Suprapubic skin (tissue), 4 donors: ENCODE data around the gene KCNN2. TPM values are rescaled to one million over a fixed set of nuclear protein-coding genes. Genes with fewer than 3 reads are reported as not detected.

ENCODE experiments used
- DNase-seq, 2 donors: peaks; one replicate each; pipeline ENCODE4 v3.0.0-alpha.2; 2019; ENCODE audit warnings: low spot score in 2 of 2
- H3K27ac ChIP-seq: fragments of 200-600 bp; sonication (generic); one replicate; pipeline ENCODE4 v1.5.1; 2019
- H3K27me3 ChIP-seq: fragments of 200-600 bp; sonication (generic); one replicate; pipeline ENCODE4 v1.5.1; 2019
- H3K36me3 ChIP-seq: fragments of 200-600 bp; sonication (generic); one replicate; pipeline ENCODE4 v1.5.1; 2019
- H3K4me1 ChIP-seq: fragments of 200-600 bp; sonication (generic); one replicate; pipeline ENCODE4 v1.5.1; 2019
- H3K4me3 ChIP-seq: fragments of 200-600 bp; sonication (generic); one replicate; pipeline ENCODE4 v1.5.1; 2019; ENCODE audit warnings: mild to moderate bottlenecking
- H3K9me3 ChIP-seq: fragments of 200-600 bp; sonication (generic); one replicate; pipeline ENCODE4 v1.5.1; 2019
- CTCF ChIP-seq, 2 donors: fragments of 200-600 bp in 1 of 2; fragments of 450-650 bp in 1 of 2; sonication (generic) in 1 of 2; IDR thresholded peaks; one replicate each; pipeline ENCODE4 v1.5.1; 2016 to 2019; ENCODE audit warnings: antibody characterized with exemption in 2 of 2, mild to moderate bottlenecking in 1 of 2, moderate library complexity in 1 of 2
- EP300 ChIP-seq: sonication (generic); formaldehyde crosslinking; IDR thresholded peaks from one replicate; pipeline ENCODE4 v1.6.1; 2017; ENCODE audit warnings: antibody characterized with exemption
- POLR2A ChIP-seq, 2 donors: fragments of 450-650 bp; IDR thresholded peaks; one replicate each; pipeline ENCODE4 v1.6.1; 2017; ENCODE audit warnings: antibody characterized with exemption in 2 of 2, mild to moderate bottlenecking in 2 of 2, moderate library complexity in 2 of 2
- POLR2AphosphoS5 ChIP-seq, 3 donors: sonication (generic); formaldehyde crosslinking; IDR thresholded peaks; one replicate each; pipeline ENCODE4 v1.6.1; 2017; ENCODE audit warnings: antibody characterized with exemption in 3 of 3
- WGBS: methylation state at CpG from one replicate; pipeline ENCODE4 v1.1.5; 2018; 5-methylcytosine and 5-hydroxymethylcytosine counted together
- total RNA-seq, 4 donors: library from RNA; depleted of rRNA; stranded (reverse); fragments of >200 nt; gene quantifications; one replicate each; pipeline ENCODE4 v1.1.0, GENCODE V29; 2016

Gene KCNN2
- total RNA-seq, 4 donors from 2014 or later: 0.62 to 3.2 (median 2.0) TPM

GRCh38 chr5:114477816-114478334 is 116.0 kb downstream of the KCNN2 start:
- no peaks in the 10 kb centered on the region for H3K27me3 ChIP-seq
- TF ChIP-seq POLR2AphosphoS5 (IDR thresholded peaks at IDR 0.05) (no peak), CTCF (IDR thresholded peaks at IDR 0.05) (no peak), EP300 (no peak), POLR2A (IDR thresholded peaks at IDR 0.05) (no peak)
- WGBS: 88% methylated on average over 1 of the region's 1 CpG
- no peak overlapping the region for H3K27ac ChIP-seq
- no peak for DNase-seq
- H3K36me3 ChIP-seq: no peaks in the 10 kb centered on the region
- no peak overlapping the region for H3K4me3 ChIP-seq
- H3K4me1 ChIP-seq: no peaks in the 10 kb centered on the region
- H3K9me3 ChIP-seq: no peaks in the 10 kb centered on the region

- Histone ChIP-seq H3K27me3 (no peaks in the 10 kb centered on the region), H3K36me3 (no peaks in the 10 kb centered on the region), H3K4me3 (no peak overlapping the region), H3K9me3 (no peaks in the 10 kb centered on the region), H3K4me1 (no peaks in the 10 kb centered on the region), H3K27ac (no peak overlapping the region)
- no peak for TF ChIP-seq POLR2AphosphoS5 (IDR thresholded peaks at IDR 0.05)
- TF ChIP-seq POLR2A (IDR thresholded peaks at IDR 0.05): no peak
- no peak for TF ChIP-seq CTCF (IDR thresholded peaks at IDR 0.05)
- TF ChIP-seq EP300: no peak
- 84% methylated on average over 4 of the region's 4 CpGs for WGBS
- no peak for DNase-seq
Measured at GRCh38 chr5:114500756-114501155, 138.9 kb downstream of the KCNN2 start.

GRCh38 chr5:114504560-114504959 is 142.7 kb downstream of the KCNN2 start:
- H3K36me3 ChIP-seq: no peaks in the 10 kb centered on the region
- H3K27ac ChIP-seq: no peak overlapping the region
- no peaks in the 10 kb centered on the region for H3K27me3 ChIP-seq
- H3K4me3 ChIP-seq: no peak overlapping the region
- WGBS: 86% methylated on average over 9 of the region's 9 CpGs
- TF ChIP-seq POLR2AphosphoS5 (IDR thresholded peaks at IDR 0.05) (no peak), POLR2A (IDR thresholded peaks at IDR 0.05) (no peak), EP300 (no peak), CTCF (IDR thresholded peaks at IDR 0.05) (no peak)
- H3K4me1 ChIP-seq: no peaks in the 10 kb centered on the region
- no peaks in the 10 kb centered on the region for H3K9me3 ChIP-seq
- no peak for DNase-seq

GRCh38 chr5:114524221-114524620 is 162.4 kb downstream of the KCNN2 start:
- H3K9me3 ChIP-seq: no peaks in the 10 kb centered on the region
- 88% methylated on average over 1 of the region's 1 CpG for WGBS
- no peak overlapping the region for H3K27ac ChIP-seq
- TF ChIP-seq EP300: no peak
- no peak for TF ChIP-seq CTCF (IDR thresholded peaks at IDR 0.05)
- no peak for TF ChIP-seq POLR2AphosphoS5 (IDR thresholded peaks at IDR 0.05)
- no peak for TF ChIP-seq POLR2A (IDR thresholded peaks at IDR 0.05)
- H3K36me3 ChIP-seq: no peaks in the 10 kb centered on the region
- H3K4me3 ChIP-seq: no peak overlapping the region
- DNase-seq: no peak
- no peaks in the 10 kb centered on the region for H3K27me3 ChIP-seq
- H3K4me1 ChIP-seq: no peaks in the 10 kb centered on the region

GRCh38 chr5:114544561-114544960 is 182.7 kb downstream of the KCNN2 start:
- no peak for DNase-seq
- H3K4me3 ChIP-seq: no peak overlapping the region
- H3K36me3 ChIP-seq: no peaks in the 10 kb centered on the region
- H3K4me1 ChIP-seq: no peaks in the 10 kb centered on the region
- no peaks in the 10 kb centered on the region for H3K9me3 ChIP-seq
- H3K27ac ChIP-seq: no peak overlapping the region
- H3K27me3 ChIP-seq: no peaks in the 10 kb centered on the region
- WGBS: 83% methylated on average over 1 of the region's 1 CpG
- no peak for TF ChIP-seq CTCF (IDR thresholded peaks at IDR 0.05)
- no peak for TF ChIP-seq POLR2AphosphoS5 (IDR thresholded peaks at IDR 0.05)
- TF ChIP-seq POLR2A (IDR thresholded peaks at IDR 0.05): no peak
- no peak for TF ChIP-seq EP300
